ELF-1 (cell line): ENCODE results near the gene MAN1A1.

Source experiments
- DNase-seq: peaks from one replicate; pipeline ENCODE4 v3.0.0-alpha.2; 2016; ENCODE audit warnings: low read depth, low spot score

Gene MAN1A1

DNA sequence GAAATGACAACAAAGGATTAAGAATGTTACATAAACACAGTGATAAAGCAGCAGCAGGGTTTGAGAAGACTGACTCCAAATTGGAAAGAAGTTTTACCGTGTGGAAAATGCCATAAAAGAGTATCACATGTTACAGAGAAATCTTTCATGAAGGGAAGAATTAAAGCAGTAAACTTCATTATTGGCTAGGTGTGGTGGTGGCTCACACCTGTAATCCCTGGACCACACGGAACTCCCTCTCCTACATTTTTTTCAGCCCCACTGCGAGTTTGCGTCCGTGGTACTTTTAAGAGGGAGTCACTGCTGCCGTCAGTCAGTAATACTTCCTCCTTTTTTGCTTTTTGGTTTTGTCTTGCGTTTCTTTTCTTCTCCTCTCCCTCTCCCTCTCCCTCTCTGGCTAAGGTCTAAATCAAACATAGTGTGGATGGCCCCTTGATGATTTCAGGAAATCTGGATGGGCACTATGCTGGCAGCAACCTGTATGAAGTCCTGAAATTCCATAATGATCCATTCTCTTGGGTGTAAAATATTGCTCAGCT lies 112.3 kb downstream of the MAN1A1 start:
- DNase-seq = no peak

DNA sequence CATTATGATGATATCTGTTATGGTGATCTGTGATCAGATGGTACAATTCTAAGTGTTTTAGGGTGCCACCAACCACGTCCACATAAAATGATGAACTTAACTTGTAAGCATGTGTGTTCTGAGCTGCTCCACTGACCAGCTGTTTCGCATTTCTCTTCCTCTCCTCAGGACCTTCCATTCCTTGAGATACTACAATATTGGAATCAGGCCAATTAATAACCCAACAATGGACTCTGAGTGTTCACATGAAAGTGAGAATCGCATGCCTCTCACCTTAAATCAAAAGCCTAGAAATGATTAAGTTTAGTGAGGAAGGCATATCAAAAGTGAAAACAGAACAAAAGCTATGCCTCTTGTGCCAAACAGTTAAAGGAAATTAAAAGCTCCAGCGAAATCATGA lies 114.6 kb downstream of the MAN1A1 start:
- DNase-seq = no peak

DNA sequence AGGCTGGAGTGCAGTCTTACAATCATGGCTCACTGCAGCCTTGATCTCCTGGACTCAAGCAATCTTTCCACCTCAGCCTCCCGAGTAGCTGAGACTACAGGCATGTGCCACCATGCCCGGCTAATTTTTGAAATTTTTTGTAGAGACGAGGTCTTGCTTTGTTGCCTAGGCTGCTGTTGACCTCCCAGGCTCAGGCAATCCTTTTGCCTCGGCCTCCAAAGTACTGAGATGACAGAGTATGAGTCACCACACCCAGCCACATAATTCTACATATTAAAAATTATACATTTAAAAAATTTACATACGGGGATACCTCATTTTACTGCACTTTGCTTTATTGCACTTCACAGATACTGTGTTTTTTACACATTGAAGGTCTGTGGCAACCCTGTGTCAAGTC lies 115.1 kb downstream of the MAN1A1 start:
- no peak for DNase-seq

DNA sequence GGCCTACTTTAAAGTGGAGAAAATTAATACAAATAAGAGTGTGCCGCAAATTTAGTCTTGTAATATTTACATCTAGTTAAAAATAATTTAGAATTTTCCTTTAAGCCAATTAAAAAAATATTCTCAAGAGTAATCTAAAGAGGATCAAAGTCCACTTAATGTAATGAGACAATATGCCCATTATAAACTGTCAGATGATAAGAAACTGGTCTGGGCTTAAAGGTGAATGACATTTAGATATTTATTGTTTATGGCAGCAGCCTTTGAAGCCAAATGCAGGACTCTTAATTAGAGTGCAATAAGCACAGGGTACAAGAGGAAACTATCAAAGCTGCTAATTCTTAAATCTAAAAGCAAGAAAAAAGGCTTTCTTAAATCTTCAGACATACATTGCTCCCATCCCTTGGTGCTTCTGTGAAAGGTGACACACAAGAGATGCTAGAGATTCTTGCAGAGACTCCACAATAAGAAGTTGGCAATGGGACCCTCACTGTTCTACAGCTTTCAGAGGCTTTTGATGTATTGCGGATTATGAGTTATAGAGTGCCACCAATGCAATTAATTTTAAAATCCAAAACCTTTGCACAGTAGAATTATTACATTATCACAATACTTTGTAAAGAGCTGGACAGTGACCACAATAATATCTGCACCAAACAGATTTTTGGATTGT lies 116.1 kb downstream of the MAN1A1 start:
- no peak for DNase-seq

GRCh38 chr6:119231394-119231793 lies 118.2 kb downstream of the MAN1A1 start:
- DNase-seq = no peak

GRCh38 chr6:119230160-119230559 lies 119.4 kb downstream of the MAN1A1 start:
- no peak for DNase-seq

DNA sequence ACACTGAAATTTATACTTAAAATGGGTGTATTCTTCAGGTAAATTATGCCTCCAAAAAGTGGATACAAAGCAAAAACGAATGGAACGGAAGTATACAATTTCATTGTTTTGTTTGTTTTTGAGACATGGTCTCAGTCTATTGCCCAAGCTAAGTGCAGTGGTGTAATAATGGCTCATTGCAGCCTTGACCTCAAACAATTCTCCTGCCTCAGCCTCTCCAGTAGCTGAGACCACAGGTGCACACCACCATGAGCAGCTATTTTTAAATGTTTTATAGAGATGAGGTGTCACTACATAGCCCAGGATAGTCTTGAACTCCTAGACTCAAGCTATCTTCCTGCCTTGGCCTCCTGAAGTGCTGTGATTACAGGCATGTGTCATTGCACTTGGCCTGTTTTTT lies 122.2 kb downstream of the MAN1A1 start:
- no peak for DNase-seq

DNA sequence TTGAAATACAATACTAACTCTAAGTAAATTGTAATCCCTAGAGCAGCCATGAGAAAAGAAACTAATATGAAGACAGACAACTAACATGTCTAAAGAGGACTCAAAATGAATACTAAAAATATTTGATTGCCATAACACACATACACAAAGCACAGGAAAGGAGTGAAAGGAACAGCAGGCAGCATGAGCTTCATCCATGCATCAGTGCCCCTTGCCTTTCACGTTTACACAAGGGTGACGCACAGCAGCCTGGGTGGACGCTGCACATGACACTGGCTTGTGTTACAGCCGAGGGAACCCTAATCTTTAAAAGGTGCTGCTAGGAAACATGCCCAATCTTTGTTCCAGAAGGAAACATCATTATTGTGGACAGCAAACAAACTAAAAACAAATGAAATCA lies 123.5 kb downstream of the MAN1A1 start:
- no peak for DNase-seq

- DNase-seq = no peak
Measured at GRCh38 chr6:119224095-119224701, 125.4 kb downstream of the MAN1A1 start.

GRCh38 chr6:119220452-119220851 lies 129.1 kb downstream of the MAN1A1 start:
- DNase-seq = no peak

DNA sequence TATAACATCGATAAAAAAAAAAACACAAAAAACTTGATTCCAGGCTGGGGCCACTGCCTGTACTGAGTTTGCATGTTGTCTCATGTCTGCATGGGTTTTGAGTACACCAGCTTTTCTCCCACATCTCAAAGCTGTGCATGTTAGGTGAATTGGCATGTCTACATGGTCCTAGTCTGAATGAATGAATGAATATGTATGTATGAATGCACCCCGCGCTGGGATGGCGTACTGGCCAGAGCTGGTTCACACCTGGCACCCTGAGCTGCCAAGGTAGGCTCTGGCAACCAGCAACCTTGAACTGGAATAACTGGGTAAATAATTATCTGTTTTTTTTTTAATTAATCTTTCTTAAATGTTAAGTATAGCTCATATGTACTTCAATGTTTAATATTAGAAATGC lies 131.0 kb downstream of the MAN1A1 start:
- no peak for DNase-seq

DNA sequence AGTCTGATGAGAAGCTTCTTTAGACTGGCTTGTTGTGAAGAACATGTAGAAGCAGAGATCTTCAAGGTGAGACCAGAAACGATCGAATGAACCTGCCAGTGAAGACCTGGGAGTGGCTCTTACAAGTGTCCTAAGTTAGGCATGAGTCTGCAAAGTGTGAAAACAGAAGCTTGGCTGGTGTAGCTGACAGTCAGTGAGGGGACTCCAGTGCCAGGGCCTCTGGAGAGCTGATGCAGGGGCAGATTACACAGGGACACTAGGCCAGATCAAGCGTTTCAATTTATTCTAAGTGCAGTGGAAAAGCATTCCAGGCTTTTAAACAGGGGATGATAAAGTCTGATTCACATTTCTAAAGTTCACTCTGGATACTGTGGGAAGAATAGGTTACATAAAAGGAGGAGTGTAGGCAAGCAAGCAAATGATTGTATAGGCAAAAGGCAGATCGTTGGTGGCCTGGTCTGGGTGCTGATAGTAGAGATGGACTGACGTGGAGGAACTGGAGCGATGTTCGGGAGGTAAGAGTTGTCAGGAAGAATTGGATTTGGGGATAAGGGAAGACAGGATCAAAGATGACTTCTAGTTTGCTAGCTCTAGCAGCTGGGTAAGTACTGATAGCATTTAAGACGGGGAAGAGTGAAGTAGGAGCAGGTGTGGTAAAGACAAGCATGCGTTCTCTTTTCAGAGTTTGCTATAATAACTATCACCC lies 133.5 kb downstream of the MAN1A1 start:
- no peak for DNase-seq

- no peak for DNase-seq
Measured at GRCh38 chr6:119215309-119215708, 134.3 kb downstream of the MAN1A1 start.

GRCh38 chr6:119210596-119210995 lies 139.0 kb downstream of the MAN1A1 start:
- DNase-seq = no peak

GRCh38 chr6:119209452-119210205 lies 139.9 kb downstream of the MAN1A1 start:
- DNase-seq = no peak

DNA sequence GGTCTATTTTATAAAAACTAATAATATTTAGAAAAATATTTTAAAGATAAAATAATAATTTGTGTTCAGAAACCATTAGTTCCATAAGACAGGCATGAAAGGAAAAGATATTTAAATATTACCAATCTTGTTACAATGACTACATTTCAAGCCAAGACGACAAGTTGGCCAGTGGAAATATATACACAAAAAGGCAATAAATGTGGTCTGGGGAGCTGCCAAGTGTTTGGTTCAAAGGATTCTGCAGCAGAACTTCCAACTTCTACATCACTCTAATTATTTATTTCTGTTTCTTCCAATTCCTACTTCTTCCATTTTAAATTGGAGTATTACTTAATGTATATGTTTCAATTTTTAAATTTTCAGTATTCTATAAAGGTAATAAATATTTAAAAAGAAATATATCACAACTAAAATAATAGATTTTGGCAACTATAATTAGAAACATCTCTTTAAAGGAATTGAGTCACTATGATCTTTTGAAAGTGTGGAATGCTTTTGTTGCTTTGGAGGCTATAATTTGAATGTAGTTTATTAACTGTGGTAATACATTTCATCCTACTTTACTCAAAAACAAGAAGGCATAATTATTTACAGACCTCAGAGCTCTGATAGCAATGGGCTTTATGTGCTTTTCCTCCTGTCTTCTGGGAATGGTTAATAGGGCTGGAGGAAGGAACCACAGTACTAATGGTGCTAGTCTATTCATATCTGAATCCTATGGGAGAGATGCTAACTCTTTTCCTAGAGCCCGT lies 141.4 kb downstream of the MAN1A1 start:
- no peak for DNase-seq

DNA sequence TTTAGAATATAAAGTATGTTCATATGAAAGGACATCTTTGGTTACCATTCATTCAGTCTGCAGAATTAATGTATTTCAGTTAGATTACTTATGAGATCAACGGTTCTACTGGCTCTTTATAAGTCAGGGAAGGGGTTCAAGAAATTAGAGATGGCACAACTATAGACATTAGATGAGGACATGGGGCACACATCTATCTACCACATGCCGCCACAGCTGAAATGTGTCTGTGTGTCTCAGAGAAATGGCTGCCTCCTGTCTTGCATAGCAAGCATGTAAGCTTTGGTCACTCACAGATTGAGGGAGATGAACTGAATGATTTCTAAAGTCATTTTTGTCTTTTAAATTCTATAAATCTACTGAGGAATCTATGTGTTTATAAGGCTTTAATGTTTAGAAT lies 142.2 kb downstream of the MAN1A1 start:
- no peak for DNase-seq

GRCh38 chr6:119205911-119206618 lies 143.5 kb downstream of the MAN1A1 start:
- DNase-seq = no peak

- no peak for DNase-seq
Measured at GRCh38 chr6:119204719-119205118, 144.8 kb downstream of the MAN1A1 start.

DNA sequence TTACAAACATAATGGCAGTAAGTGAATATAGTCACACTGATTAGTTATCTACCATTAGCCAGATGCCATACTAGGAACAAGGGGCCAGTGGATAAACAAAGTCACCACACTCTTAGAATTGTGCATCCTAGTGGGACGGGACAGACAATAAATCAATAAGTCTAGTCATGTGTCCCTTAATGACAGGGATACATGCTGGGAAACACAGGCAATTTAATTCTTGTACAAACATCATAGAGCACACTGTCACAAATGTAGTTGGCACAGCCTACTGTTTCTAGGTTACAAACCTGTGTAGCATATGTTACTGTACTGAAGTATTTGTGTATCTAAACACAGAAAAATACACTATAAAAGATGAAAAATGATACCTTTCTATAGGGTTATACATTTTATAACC lies 148.1 kb downstream of the MAN1A1 start:
- no peak for DNase-seq
